Measurements from ENCODE around the gene SERPINB8.

DNA sequence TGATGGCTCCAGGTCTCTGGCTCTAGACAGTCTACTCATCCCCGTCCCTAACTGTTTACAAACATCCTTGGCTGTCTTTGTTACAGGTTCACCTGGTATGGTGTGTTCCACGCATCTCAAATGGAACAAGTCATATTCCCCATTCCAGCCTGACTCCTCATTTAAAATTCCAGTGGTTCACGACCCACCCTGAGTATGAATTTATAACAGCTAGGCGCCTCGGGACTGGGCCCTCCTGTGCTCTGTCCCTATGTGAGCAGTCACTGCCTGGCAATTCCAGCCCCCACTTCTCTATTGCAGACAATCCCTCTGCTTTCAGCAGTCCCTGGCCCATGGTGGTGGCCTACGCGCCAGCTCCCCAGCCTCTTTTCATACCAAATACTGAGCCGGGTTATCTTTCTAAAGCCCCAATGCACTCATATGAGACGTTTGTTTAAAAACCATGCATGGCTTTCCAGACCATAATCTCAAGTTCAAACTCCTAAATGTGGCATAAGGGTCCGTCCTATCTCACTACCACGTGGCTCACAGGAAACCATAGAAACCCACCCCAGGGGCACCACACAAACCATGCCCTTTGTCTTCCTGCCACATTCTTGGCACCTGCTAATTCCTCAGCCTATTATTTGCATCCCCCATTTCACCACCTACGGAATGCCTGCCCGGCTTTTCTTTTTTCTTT, 1.6 kb downstream of the SERPINB8 start:
- TF ChIP-seq, protein P1, sequence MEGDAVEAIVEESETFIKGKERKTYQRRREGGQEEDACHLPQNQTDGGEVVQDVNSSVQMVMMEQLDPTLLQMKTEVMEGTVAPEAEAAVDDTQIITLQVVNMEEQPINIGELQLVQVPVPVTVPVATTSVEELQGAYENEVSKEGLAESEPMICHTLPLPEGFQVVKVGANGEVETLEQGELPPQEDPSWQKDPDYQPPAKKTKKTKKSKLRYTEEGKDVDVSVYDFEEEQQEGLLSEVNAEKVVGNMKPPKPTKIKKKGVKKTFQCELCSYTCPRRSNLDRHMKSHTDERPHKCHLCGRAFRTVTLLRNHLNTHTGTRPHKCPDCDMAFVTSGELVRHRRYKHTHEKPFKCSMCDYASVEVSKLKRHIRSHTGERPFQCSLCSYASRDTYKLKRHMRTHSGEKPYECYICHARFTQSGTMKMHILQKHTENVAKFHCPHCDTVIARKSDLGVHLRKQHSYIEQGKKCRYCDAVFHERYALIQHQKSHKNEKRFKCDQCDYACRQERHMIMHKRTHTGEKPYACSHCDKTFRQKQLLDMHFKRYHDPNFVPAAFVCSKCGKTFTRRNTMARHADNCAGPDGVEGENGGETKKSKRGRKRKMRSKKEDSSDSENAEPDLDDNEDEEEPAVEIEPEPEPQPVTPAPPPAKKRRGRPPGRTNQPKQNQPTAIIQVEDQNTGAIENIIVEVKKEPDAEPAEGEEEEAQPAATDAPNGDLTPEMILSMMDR (IDR thresholded peaks at IDR 0.05) = no peak
- TF ChIP-seq POLR2A (IDR thresholded peaks at IDR 0.05) = no peak
